Omental fat pad (tissue), 4 donors: ENCODE measurements around the gene RAPGEF5. TPM values are rescaled to one million over a fixed set of nuclear protein-coding genes. Genes with fewer than 3 reads are reported as not detected.

Experiments
- ATAC-seq: fragments of 150-250 bp; one replicate; pipeline ENCODE4 v1.9.1; 2016; ENCODE audit warnings: mild to moderate bottlenecking, moderate library complexity; ENCODE audit not compliant: low FRiP score
- DNase-seq: peaks from one replicate; pipeline ENCODE4 v3.0.0-alpha.2; 2019; ENCODE audit warnings: low spot score
- total RNA-seq, 4 donors: library from RNA; depleted of rRNA; stranded (reverse); fragments of >200 nt; gene quantifications; one replicate each; pipeline ENCODE4 v1.1.0, GENCODE V29; 2016
- TF ChIP-seq, protein P1 (sequence below), 3 donors: fragments of 450-650 bp; IDR thresholded peaks; one replicate each; pipeline ENCODE4 v1.5.1; 2016 to 2017; ENCODE audit warnings: antibody characterized with exemption in 3 of 3, mild to moderate bottlenecking in 3 of 3, moderate library complexity in 2 of 3

RAPGEF5 gene
- total RNA-seq, 4 donors from 2014 or later, result 34.7 to 163 (median 73.0) TPM

DNA sequence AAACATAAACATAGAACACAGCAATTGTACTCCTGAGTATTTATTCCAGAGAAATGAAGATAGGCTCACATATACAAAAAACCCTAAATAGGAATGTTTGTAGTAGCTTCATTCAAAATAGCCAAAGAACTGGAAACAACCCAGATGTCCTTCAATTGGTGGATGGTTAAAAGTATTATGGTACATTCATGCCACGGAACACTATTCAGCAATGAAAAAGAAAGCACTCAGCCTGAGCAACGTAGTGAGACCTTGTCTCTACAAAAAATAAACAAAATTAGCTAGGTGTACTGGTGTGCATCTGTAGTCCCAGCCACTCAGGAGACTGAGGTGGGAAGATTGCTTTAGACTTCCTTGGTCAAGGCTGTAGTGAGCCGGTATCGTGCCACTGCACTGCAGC, 94.4 kb downstream of the RAPGEF5 start:
- DNase-seq (no peak), ATAC-seq (no peak)
- TF ChIP-seq, protein P1, sequence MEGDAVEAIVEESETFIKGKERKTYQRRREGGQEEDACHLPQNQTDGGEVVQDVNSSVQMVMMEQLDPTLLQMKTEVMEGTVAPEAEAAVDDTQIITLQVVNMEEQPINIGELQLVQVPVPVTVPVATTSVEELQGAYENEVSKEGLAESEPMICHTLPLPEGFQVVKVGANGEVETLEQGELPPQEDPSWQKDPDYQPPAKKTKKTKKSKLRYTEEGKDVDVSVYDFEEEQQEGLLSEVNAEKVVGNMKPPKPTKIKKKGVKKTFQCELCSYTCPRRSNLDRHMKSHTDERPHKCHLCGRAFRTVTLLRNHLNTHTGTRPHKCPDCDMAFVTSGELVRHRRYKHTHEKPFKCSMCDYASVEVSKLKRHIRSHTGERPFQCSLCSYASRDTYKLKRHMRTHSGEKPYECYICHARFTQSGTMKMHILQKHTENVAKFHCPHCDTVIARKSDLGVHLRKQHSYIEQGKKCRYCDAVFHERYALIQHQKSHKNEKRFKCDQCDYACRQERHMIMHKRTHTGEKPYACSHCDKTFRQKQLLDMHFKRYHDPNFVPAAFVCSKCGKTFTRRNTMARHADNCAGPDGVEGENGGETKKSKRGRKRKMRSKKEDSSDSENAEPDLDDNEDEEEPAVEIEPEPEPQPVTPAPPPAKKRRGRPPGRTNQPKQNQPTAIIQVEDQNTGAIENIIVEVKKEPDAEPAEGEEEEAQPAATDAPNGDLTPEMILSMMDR (IDR thresholded peaks at IDR 0.05), result no peak

DNA sequence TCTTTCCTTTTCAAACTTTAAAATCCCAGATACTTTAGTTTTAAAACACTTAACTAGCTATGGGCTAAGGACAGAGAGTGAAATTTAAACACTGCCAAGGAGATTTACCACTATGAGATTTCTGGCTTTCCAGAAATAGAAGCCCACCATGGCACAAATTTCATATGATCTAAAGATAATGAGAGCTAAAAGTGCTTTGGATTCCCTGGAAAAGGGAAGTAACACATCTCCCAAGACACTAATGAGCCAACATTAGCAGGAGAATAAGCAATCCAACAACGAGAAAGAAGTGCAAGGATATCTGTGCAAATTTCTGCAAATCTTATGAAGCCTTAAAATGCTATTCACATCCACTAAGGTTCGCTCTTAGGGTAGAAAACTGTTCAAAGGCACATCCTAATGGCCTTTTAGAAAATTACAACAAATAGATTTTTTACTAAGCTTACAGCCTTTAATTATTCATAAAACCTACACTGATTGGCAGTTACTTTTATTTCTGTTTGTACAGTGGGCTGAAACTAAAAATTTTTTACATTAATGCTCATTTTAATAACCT, 100.3 kb downstream of the RAPGEF5 start:
- no peak for ATAC-seq
- no peak for DNase-seq
- TF ChIP-seq, protein P1 (IDR thresholded peaks at IDR 0.05), result no peak

DNA sequence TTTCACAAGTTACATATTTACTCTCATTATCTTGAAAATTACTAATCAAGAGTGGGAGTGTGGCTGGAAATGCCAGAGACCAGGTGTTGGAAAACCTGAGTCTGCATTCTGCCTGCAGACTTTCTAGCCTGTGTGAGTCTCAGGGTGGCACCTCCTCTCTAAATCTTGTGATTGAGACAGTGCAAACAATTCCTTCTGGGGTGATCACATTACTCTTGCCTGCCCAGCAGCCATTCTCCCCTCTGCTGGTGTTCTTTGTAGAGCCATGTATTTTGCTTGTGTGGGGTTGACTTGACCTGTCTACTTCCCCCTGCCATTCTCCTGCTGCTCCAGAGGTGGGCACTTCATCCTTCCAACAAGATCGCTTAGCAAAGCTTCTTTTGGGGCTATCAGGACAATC, 101.1 kb downstream of the RAPGEF5 start:
- no peak for DNase-seq
- ATAC-seq, result no peak
- TF ChIP-seq, protein P1 (IDR thresholded peaks at IDR 0.05), result no peak

DNA sequence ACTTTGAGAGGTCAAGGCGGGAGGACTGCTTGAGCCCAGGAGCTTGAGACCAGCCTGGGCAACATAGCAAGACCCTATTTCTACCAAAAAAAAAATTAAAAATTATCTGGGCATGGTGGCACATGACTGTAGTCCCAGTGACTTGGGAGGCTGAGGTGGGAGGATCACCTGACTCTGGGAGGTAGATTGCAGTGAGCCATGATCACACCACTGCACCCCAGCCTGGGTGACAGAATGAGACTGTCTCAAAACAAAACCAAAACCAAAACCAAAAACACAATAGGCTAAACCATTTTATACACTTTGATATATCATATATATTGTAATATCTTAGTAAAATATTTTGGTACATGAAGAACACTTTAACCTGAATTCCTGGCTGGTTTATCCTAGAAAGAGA, 101.6 kb downstream of the RAPGEF5 start:
- no peak for ATAC-seq
- DNase-seq, result no peak
- TF ChIP-seq, protein P1 (IDR thresholded peaks at IDR 0.05), result no peak

DNA sequence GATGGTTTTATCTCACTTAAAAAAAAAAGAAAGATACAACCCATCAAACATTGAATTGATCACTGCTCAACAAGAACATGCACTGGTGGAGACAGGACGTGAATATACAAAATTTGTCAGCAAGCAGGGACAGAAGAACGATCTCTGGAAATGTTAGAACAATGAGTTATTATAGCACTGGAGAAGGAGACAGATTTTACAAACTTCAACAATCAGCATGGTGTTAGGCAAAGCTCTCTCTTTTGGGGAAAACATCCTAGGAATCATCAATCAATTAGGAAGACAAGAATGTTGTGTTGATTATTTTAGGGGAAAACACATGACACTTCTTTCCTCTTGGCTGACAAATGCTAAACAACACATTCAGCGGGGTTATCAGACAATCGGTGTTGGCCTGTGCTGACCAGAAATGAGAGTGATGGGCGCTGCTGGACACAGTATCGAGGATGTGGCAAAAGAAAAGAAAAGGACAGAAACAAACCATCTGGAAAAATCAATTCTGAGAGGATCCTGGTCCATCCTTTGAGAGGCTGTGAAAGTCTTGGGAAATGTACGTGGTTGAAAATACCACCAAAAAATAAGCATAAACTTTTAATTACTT, 103.9 kb downstream of the RAPGEF5 start:
- DNase-seq, result no peak
- TF ChIP-seq, protein P1 (IDR thresholded peaks at IDR 0.05), result no peak
- ATAC-seq, result no peak

DNA sequence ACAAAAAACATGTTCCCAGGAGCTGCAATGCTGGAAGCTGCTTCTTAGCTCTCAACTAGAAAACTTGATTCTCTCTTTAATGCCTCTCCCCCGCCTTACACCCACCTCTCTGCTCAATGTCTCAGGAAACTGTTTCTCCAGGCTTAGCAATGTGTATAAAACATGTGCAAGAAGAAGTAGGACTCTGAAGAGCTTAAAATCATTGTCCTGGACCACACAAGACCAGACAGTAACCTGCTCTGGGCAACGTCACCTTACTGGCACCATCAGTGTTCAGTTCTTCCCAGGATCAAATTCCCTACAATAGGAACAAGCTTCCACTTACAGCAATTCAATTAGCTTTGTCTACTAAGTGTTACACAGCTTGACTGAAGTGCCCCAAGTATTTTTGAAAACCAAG, 104.9 kb downstream of the RAPGEF5 start:
- no peak for ATAC-seq
- TF ChIP-seq, protein P1 (IDR thresholded peaks at IDR 0.05), result no peak
- no peak for DNase-seq

DNA sequence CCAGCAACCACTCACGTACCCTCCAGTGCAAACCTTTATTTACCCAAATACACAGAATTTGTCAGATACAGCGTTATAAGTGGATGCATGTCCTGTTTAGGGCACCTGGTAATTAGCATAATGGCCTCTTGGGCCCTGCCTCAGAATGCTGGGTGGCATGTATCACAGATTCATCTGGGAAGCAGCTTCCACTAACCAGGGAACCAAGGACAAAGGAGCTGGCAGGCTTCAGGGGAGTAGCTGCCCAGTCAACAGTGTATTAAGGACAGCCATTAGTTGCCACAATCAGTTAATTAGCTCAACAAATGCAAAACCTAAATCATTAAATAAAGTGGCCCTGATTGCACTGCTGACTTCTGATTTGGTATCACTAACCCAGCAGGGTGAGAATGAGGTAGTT, 105.7 kb downstream of the RAPGEF5 start:
- DNase-seq (no peak), ATAC-seq (no peak)
- TF ChIP-seq, protein P1 (IDR thresholded peaks at IDR 0.05), result no peak
